Right lobe of liver (tissue), 4 donors: ENCODE data around the gene APMAP.

Experiments used
- CTCF ChIP-seq, 4 donors: fragments of 200-600 bp in 3 of 4; fragments of 450-650 bp in 1 of 4; IDR thresholded peaks; one replicate each; pipeline versions ENCODE4 v1.5.1 to v1.8.0; 2016 to 2022; ENCODE audit warnings: antibody characterized with exemption in 4 of 4, mild to moderate bottlenecking in 2 of 4
- POLR2A ChIP-seq: fragments of 450-650 bp; IDR thresholded peaks from one replicate; pipeline ENCODE4 v1.6.1; 2017; ENCODE audit warnings: antibody characterized with exemption, mild to moderate bottlenecking
- donor health status: DM: no; HTN: no; CAD: no.
- donor health status: DM: no; HTN: no; CAD: no.
- donor health status: DM: no; HTN: yes; CAD: no.

GRCh38 chr20:25025091-25025861 is 32.7 kb upstream of the APMAP start:
- TF ChIP-seq CTCF (IDR thresholded peaks at IDR 0.05) (no peak), POLR2A (no peak)
